GM12892 (cell line): Measurements from ENCODE around the gene GPR32.

Source experiments
- POLR2A ChIP-seq: IDR thresholded peaks from 2 replicates; pipeline ENCODE4 v1.6.1; 2011; ENCODE audit warnings: low read depth, low read length, control low read depth
- POLR2AphosphoS5 ChIP-seq: IDR thresholded peaks from 2 replicates; pipeline ENCODE4 v1.6.1; 2011; ENCODE audit warnings: low read depth, low read length, control low read depth
- TAF1 ChIP-seq: IDR thresholded peaks from 2 replicates; pipeline ENCODE4 v1.6.1; 2011; ENCODE audit warnings: low read depth, mild to moderate bottlenecking, control low read depth, low read length, borderline replicate concordance

- TF ChIP-seq POLR2A (no peak), POLR2AphosphoS5 (no peak), TAF1 (no peak)
These were observed 49.3 kb upstream of the GPR32 start for GRCh38 chr19:50720921-50721381.
